CD4-positive, alpha-beta T cell (primary cell): ENCODE results near the gene XBP1. TPM values are rescaled to one million over a fixed set of nuclear protein-coding genes. Genes with fewer than 3 reads are reported as not detected.

Experiments
- ATAC-seq: fragments of 200-7000 bp; cut with Tn5 transposase; one replicate; pipeline ENCODE4 v1.10.0; 2022; ENCODE audit warnings: mild to moderate bottlenecking; ENCODE audit not compliant: poor library complexity
- CTCF ChIA-PET: fragments of 350-600 bp; sonication (Branson Sonifier 250); formaldehyde crosslinking; loops from one replicate; lab custom pipeline; 2021; ENCODE audit warnings: antibody characterized with exemption, inconsistent platforms; lab: Charles Lee
- POLR2A ChIA-PET: fragments of 350-600 bp; sonication (Branson Sonifier 250); formaldehyde crosslinking; loops from one replicate; lab custom pipeline; 2021; ENCODE audit warnings: antibody characterized with exemption, inconsistent platforms; lab: Charles Lee
- DNase-seq, 14 experiments: peaks; one replicate each; pipeline ENCODE4 v3.0.0-alpha.2; 2013 to 2020; ENCODE audit warnings: mixed read lengths in 2 of 14
- H3K27ac ChIP-seq, 2 donors: one replicate each; pipeline versions ENCODE4 v1.5.1 to v1.7.0; 2013; ENCODE audit warnings: low read length in 2 of 2, low read depth in 1 of 2, mild to moderate bottlenecking in 1 of 2
- H3K27me3 ChIP-seq, 2 experiments: 1 replicate in 1 of 2; 2 replicates in 1 of 2; pipeline versions ENCODE4 v1.6.1 to v1.7.0; 2013; ENCODE audit warnings: low read length in 2 of 2, control low read depth in 1 of 2, mild to moderate bottlenecking in 1 of 2, moderate library complexity in 1 of 2; ENCODE audit not compliant: insufficient read depth in 2 of 2, control insufficient read depth in 1 of 2
- H3K36me3 ChIP-seq: one replicate; pipeline ENCODE4 v1.6.1; 2013; ENCODE audit warnings: low read length, control low read depth; ENCODE audit not compliant: insufficient read depth
- H3K4me1 ChIP-seq: one replicate; pipeline ENCODE4 v1.6.1; 2013; ENCODE audit warnings: low read length, control low read depth; ENCODE audit not compliant: insufficient read depth
- H3K4me3 ChIP-seq: one replicate; pipeline ENCODE4 v1.5.1; 2013; ENCODE audit warnings: mild to moderate bottlenecking, low read length, moderate library complexity
- H3K9me3 ChIP-seq, 2 experiments: 1 replicate in 1 of 2; 2 replicates in 1 of 2; pipeline versions ENCODE4 v1.6.1 to v1.7.0; 2013; ENCODE audit warnings: low read length in 2 of 2, mild to moderate bottlenecking in 2 of 2, control low read depth in 1 of 2, moderate library complexity in 1 of 2; ENCODE audit not compliant: control insufficient read depth in 1 of 2, insufficient read depth in 1 of 2
- H3K27ac Mint-ChIP-seq: one replicate; pipeline ENCODE4 v1.8.0; 2020; ENCODE audit warnings: mixed read lengths
- H3K27me3 Mint-ChIP-seq: one replicate; pipeline ENCODE4 v1.8.0; 2021; ENCODE audit warnings: mixed read lengths
- H3K36me3 Mint-ChIP-seq: one replicate; pipeline ENCODE4 v1.8.0; 2021; ENCODE audit warnings: low read depth, mixed read lengths
- H3K4me1 Mint-ChIP-seq: one replicate; pipeline ENCODE4 v1.8.0; 2021; ENCODE audit warnings: low read depth, mixed read lengths
- H3K4me3 Mint-ChIP-seq: one replicate; pipeline ENCODE4 v1.8.0; 2020; ENCODE audit warnings: mild to moderate bottlenecking, mixed read lengths
- H3K9me3 Mint-ChIP-seq: one replicate; pipeline ENCODE4 v1.8.0; 2020; ENCODE audit warnings: mixed read lengths
- intact Hi-C, 2 experiments: fragments of 100-400 bp; cut with DNase I in 1 of 2; cut with micrococcal nuclease in 1 of 2; formaldehyde crosslinking; loops; one replicate each; pipeline versions ENCODE4 v1.15.1 to v1.9.0; 2023 to 2025; cut with DNase I, micrococcal nuclease
- total RNA-seq, 174 experiments: library from RNA in 2 of 174; stranded (reverse) in 2 of 174; gene quantifications; one replicate each; pipeline ENCODE4 v1.2.3 and lab custom pipeline; 2021 to 2026
- TF ChIP-seq, protein P1 (sequence below): fragments of 200-600 bp; IDR thresholded peaks from one replicate; pipeline ENCODE4 v1.8.0; 2022; ENCODE audit warnings: antibody characterized with exemption, mild to moderate bottlenecking

The XBP1 gene
- total RNA-seq, 2 experiments from 2014 or later = 180 to 190 TPM

DNA sequence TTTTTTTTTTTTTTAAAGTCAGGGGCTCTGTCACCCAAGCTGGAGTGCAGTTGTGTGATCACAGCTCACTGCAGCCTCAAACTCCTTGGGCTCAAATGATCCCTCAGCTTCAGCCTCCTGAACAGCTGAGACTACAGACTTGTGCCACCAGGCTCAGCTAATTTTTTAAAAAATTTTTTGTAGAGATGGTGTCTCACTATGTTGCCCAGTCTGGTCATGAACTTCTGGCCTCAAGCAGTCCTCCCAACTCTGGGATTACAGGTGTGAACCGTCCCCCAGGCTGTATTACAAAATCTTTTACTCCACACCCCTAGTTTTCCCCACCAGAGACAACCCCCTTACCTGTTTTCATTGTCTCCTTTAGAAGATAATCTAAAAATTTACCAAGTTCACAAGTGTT is 26.0 kb downstream of the XBP1 start:
- Mint-ChIP-seq H3K27ac (peak overlapping the region; percentile 51), H3K4me3 (peak overlapping the region; percentile 79), H3K36me3 (peaks cover 40% of the 10 kb centered on the region), H3K9me3 (no peaks in the 10 kb centered on the region), H3K27me3 (no peaks in the 10 kb centered on the region), H3K4me1 (peaks cover 27% of the 10 kb centered on the region)
- Histone ChIP-seq H3K27ac (no peak overlapping the region), H3K4me1 (peaks cover 34% of the 10 kb centered on the region), H3K27me3 (no peaks in the 10 kb centered on the region), H3K9me3 (no peaks in the 10 kb centered on the region), H3K4me3 (no peak overlapping the region), H3K36me3 (peaks cover 15% of the 10 kb centered on the region)
- CTCF ChIA-PET = no interaction called here
- TF ChIP-seq, protein P1, sequence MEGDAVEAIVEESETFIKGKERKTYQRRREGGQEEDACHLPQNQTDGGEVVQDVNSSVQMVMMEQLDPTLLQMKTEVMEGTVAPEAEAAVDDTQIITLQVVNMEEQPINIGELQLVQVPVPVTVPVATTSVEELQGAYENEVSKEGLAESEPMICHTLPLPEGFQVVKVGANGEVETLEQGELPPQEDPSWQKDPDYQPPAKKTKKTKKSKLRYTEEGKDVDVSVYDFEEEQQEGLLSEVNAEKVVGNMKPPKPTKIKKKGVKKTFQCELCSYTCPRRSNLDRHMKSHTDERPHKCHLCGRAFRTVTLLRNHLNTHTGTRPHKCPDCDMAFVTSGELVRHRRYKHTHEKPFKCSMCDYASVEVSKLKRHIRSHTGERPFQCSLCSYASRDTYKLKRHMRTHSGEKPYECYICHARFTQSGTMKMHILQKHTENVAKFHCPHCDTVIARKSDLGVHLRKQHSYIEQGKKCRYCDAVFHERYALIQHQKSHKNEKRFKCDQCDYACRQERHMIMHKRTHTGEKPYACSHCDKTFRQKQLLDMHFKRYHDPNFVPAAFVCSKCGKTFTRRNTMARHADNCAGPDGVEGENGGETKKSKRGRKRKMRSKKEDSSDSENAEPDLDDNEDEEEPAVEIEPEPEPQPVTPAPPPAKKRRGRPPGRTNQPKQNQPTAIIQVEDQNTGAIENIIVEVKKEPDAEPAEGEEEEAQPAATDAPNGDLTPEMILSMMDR = no peak
- intact Hi-C loops = loop anchor here in 1 of 2 experiments (10.0 kb wide), 1 partner anchor 860 kb away; the partner anchor contains the start of gene PITPNB
- no peak for DNase-seq
- POLR2A ChIA-PET = interaction anchor here (2.5 to 5.1 kb wide), 2 partner anchors 26 to 37 kb away, joined by 12 to 50 read pairs; partner anchors contain the start of gene XBP1
- ATAC-seq = no peak

DNA sequence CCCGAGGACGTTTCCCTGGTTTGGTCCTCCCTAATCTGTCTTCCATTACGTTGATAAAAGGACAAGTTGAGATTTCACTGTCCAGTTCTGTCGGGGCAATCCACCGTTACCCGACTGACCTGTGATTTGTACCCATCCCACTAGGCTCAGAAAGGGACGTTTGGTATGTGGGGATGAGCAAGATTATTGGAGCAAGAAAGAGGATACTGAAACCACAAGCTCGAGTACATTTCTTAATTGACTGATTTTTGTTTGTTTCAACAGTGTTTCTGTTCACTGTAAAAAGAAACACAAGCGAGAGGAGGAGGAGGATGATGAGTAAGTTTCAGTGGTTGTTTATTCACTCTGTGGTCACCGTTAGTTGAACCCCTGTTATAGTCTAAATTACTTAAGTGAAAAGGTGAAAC is 26.9 kb downstream of the XBP1 start:
- CTCF ChIA-PET = interaction anchor here (0.9 to 2.1 kb wide), 7 partner anchors 11 to 109 kb away, joined by 3 to 9 read pairs (median 4); partner anchors contain the start of genes CHEK2 and ZNRF3
- ATAC-seq (no peak), DNase-seq (no peak)
- Mint-ChIP-seq H3K4me3 (peak overlapping the region; percentile 95), H3K4me1 (peaks cover 27% of the 10 kb centered on the region), H3K9me3 (no peaks in the 10 kb centered on the region), H3K27me3 (no peaks in the 10 kb centered on the region), H3K36me3 (peaks cover 35% of the 10 kb centered on the region), H3K27ac (peak overlapping the region; percentile 80)
- peak overlapping the region; percentile 47 to 61 for H3K27ac ChIP-seq
- no peaks in the 10 kb centered on the region for H3K27me3 ChIP-seq
- TF ChIP-seq, protein P1 = no peak
- intact Hi-C loops = loop anchor here (1.0 to 10.0 kb wide), 4 partner anchors 27 to 859 kb away; partner anchors contain the start of genes EWSR1 (in 1 of the 2), PITPNB (in 1 of the 2) and XBP1 (in 1 of the 2)
- H3K4me1 ChIP-seq = peaks cover 34% of the 10 kb centered on the region
- H3K4me3 ChIP-seq = peak overlapping the region; percentile 83
- H3K9me3 ChIP-seq = no peaks in the 10 kb centered on the region
- H3K36me3 ChIP-seq = peaks cover 10% of the 10 kb centered on the region
- POLR2A ChIA-PET = interaction anchor here (0.9 to 5.1 kb wide), 8 partner anchors 11 to 855 kb away, joined by 3 to 50 read pairs (median 6); partner anchors contain the start of genes CHEK2, HSCB, KREMEN1 and PITPNB

DNA sequence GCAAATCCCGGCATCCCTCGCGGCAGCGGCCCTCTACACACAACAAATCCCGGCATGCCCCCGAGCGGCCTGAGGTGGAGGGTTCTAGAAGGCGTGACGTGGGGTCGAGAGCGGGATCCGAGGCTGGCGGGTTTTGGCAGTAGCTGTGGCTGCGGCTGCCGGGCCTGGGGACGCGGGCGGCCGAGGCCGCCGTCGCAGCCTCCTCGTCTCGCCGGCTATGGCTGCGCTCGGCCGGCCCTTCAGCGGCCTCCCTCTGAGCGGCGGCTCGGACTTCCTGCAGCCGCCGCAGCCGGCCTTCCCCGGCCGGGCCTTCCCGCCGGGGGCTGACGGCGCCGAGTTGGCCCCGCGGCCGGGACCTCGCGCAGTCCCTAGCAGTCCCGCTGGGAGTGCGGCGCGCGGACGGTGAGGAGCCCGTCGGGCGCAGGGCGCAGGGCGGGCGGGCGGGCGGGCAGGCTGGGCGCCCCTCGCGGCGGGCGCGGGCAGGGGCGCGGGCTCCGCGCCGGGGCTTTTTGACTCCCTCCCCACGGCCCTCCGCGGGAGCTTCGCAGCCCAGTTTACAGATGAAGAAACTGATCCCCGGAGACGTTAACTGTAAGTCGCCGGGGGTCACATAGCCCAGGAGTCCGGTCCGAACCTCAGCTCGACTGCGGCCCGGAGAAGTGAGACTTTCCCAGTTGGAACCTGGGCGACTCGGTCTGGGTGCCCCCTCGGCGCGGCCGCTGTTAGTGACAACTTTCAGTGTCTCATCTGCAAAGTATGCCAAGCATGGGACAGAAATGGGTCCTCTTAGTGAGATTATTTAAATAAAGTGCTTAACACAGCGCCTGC is 27.5 kb downstream of the XBP1 start, which contains the start of gene CCDC117:
Gene CCDC117 (plus strand): TSS at position 63 of the 828 bp plus-strand sequence. CDS start 155 bp downstream, at position 218.
- Histone ChIP-seq H3K27ac (peak within 1 kb of the TSS; percentile 61 to 73), H3K4me1 (peaks cover 34% of the 10 kb centered on the region), H3K9me3 (no peaks in the 10 kb centered on the region), H3K27me3 (no peaks in the 10 kb centered on the region), H3K4me3 (peak within 1 kb of the TSS; percentile 83), H3K36me3 (peaks cover 9% of the 10 kb centered on the region)
- Mint-ChIP-seq H3K27me3 (no peaks in the 10 kb centered on the region), H3K4me1 (peaks cover 27% of the 10 kb centered on the region), H3K9me3 (no peaks in the 10 kb centered on the region), H3K36me3 (peaks cover 30% of the 10 kb centered on the region), H3K4me3 (peak within 1 kb of the TSS; percentile 95), H3K27ac (peak within 1 kb of the TSS; percentile 88)
- ATAC-seq = peak; percentile 97
- DNase-seq = peak; percentile 85 to 97 (median 91)
- POLR2A ChIA-PET = interaction anchor here (0.7 to 5.1 kb wide), 11 partner anchors 11 to 854 kb away, joined by 3 to 50 read pairs (median 5); partner anchors contain the start of genes CHEK2, HSCB, KREMEN1 and PITPNB
- intact Hi-C loops = loop anchor here (1.0 to 10.0 kb wide), 6 partner anchors 27 to 858 kb away; partner anchors contain the start of genes EWSR1 (in 1 of the 2), HSCB (in 1 of the 2), PITPNB (in 1 of the 2) and XBP1 (in 1 of the 2)
- CTCF ChIA-PET = interaction anchor here (0.6 to 2.1 kb wide), 8 partner anchors 12 to 110 kb away, joined by 3 to 9 read pairs (median 4); partner anchors contain the start of genes CHEK2 and ZNRF3
- TF ChIP-seq, protein P1 = no peak
